Measurements from ENCODE around the gene MPPED1.

The MPPED1 gene

DNA sequence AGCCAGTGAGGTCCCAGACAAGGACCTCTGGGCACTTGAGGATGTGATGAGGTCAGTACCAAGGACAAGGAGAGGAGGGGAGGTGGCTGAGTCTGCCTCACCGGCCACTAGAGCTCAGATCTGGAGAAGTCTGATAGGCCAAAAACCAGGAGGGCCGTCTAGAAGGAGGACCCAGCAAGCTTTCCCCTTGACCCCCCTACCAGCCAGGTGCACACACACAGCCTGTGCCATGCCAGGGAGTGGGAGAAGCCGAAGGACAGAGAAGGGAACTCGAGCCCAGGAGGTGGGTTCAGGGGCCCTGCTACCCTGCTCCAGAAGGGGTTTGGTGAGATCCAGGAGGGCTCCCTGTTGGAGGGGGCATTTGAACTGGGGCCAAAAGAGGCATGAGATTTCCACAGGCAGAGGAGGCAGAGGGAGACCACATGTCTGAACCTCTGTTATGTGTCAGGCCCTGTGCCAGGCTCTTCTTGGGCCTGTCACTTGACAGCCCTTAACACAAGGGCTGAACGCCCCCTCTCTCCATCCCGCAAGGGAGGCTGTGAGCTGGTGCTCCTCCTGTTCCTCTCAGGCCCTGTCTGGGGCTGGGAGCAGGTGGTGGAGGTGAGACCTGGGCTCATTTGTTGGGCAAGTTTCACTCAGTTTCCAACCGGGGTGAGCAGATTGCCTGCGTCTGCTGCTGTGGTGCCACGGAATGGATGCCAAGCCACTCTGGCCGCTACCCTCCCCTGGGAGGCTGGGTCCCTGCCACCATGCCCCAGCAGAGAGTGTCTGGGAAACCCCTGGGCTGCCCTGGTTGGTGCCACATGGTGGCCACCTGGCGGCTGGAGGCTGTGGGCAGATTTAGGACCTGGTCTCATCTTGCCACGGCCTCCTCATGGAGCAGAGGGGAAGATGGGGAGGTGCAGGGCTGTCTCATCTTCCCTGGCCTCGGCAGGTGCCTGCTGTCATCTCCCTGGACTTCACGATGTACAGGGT is 65.2 kb downstream of the MPPED1 start:
- no peak for DNase-seq (ENCODE audit: low spot score)

DNA sequence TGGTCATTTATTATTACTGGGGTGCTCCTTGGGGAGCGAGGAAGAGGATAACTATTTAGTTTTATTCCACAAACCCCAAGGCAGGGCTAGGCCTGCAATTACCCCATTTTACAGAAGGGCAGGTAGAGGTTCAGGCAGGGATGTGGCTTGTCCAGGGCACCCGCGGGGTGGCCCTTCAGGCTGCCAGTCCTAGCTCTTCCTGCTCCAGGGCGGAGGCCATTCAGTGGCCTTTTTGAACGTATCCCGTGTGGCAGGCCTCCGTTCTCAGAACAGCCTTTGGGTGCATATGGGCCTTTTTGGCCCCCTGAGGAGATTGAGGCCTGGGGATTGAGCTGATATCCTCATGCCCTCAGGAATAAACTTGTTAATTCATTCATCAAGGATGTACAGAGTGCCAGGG is 66.2 kb downstream of the MPPED1 start:
- DNase-seq (ENCODE audit: low spot score) = no peak

DNA sequence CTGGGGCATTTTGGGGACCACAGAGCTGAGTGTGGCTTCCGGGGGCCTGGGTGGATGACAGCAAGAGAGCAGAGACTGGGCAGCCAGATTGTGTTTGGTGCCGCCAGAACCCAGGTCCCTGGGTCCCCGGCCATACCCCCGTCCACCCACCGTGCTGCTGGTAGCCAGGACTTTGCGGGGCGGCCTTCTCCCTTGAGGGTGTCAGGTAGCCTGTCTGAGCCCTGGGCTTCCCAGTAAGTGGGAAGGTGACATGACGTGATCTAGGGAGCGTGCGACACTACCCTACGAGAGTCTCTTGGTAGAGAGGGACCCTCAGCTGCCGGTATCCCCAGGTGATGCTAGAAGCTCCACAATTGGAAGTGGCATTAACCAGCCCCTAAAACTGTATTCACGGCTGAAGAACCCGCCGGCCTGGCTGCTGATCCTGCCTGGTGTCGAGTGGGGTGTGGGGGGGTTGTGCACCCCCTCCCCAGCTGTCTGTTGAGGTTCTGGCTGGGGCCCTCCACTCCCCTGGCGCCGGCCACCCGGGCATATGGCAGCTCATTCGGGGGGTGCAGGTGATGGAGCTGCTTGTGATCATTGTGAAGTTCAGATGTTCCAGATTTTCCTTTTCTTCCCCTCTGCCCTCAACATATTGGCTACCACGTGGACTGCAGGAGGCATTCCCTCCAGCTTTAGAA is 66.9 kb downstream of the MPPED1 start:
- no peak for DNase-seq (ENCODE audit: low spot score)

DNA sequence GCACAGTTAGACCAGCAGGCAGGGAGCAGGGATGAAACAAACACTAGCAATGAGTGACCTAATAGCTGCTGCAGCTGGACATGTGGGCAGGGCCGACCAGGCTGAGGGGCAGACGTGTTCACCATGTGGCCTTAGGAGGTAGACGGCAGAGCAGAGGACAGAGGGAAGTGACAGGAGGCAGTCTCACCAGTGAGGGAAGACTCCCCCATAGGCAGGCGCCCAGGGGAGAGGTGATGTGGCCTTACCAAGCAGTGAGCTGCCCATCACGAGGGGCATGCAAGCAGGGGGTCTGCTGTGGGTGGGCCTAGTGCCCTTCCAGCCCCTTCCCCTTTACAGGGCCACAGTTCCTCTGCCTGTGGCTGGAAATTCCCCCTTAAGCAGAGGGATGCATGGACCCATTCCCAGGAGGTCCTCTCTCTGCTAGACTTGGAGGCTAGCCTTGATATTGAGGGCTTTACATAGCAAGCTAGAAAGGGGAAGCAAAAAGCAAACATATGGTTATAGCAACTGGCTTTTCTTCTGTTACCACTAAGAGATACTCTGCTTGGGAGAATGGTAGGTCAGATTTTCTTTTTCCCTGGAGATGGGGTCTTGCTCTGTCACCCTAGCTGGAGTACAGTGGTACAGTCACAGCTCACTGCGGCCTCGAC is 67.6 kb downstream of the MPPED1 start:
- no peak for DNase-seq (ENCODE audit: low spot score)

DNA sequence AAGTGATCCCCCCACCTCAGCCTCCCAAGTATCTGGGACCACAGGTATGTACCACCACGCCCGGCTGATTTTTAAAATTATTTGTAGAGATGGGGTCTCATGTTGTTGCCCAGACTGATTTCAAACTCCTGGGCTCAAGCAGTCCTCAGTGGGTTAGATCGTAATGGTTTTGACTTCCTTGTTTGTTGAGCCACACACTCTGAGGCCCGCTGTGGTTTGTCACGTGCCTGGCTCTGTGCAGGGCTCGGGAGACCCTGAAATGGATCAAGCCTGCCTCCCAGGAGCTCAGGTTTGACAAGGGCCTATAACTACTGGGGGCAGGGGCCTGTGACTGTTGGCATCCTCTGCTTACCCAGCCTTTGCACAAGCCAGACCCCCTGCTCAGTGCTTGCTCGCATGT is 68.1 kb downstream of the MPPED1 start:
- DNase-seq (ENCODE audit: low spot score) = no peak

DNA sequence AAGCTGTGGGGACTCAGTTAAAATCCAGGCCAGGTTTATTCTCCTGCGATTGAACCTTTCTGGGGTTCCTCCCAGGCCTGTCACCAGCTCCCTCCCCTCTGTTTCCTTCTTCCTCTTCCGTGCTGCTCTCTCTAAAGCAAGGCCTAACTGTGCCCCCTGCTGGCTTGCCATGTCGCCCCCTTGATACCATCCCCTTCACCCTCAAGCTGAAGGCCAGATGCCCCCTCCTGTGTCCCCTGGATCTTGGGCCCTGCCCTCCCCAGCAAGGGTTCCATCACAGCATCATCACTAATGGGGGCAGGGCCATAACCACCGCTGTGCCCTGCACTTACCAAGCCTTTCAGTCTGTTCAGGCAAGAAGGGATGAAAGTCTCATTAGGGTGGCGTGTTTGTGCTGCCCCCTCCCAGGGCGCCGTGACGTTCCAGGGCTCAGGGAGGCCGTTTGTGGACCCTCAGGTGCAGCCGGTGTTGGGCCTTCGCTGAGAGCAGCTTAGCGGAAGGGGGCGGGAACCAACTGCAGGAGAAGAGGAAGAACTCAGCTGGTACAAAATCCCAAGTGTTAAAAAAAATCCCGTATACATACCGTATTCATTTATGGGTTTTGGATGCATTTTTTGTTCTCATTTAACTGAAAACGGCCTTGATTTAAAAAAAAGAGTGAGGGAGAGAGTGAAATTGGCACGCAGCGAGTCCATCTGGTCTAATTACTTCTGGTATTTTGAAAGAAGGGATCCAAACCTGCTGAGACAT is 69.9 kb downstream of the MPPED1 start:
- no peak for DNase-seq (ENCODE audit: low spot score)

DNA sequence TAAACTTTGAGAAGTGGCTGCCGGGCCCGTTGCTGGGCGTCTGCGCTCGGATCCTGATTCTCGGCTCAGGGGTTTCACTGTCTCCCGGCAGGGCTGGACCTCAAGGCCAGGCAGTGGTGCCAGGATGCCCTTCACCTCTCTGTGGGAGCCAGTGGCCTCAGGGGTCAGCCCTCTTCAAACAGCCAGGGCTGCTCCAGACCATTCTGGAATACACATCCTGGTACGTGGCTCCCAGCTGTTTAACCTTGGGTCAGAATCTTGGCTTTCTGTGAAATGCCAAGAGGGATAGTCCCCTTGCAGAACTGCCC is 70.5 kb downstream of the MPPED1 start:
- DNase-seq (ENCODE audit: low spot score) = no peak

DNA sequence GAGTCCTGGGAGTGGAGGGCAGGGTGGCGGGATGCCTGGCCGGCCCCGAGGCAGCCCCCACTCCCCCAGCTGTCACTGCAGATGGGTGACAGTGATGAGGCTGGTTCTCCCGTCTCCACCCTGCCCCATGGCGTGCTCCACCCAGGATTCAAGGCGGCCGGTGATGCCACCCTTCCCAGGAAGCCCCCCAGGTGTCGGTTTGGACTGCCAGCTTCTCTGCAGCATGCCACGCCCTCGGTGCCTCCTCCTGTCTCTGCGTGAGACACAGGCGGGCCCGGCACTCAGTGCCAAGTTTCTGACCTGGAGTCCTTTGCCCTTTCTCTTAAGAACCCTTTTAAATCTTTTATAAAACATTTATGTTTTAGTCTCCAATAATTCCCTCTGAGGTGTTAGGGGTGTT is 71.5 kb downstream of the MPPED1 start:
- DNase-seq (ENCODE audit: low spot score) = no peak

DNA sequence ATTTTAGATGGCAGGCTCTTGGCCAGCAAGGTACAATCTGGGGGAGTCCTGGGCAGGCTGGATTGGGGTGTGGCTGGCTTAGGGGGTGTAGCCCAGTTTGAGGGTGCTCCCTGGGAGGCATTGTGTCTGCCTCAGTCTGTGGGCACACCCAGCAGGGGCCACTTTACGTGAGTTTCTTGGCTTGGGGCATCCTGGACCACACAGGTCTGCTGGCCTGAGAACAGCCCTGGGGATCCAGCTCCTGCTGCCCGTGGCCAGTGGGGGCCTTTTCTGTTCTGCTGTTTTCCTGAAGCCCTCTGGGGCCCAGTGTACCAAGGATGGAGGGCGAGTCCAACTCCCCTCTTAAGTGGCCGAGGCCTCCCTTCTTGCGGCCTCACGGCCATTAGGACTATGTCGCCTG is 71.9 kb downstream of the MPPED1 start:
- DNase-seq (ENCODE audit: low spot score) = no peak

DNA sequence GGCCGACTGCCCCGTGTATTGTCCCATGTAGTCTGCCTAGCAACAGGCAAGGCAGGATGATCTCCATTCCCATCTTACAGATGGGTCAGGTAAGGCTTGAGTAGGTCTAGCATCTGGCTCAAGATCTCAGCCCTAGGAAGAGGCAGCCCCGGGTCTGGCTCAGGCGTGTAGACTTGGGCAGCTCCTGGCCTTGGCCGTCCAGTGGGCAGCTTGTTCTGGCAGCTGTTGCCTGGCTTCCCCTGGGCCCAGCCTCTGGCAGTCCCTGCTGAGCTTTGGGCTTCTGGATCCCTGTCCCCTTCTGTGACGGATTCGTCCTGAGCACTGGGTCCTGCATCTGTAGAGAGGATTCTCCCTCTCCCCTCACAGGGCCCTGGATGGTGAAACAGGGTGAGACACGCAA is 72.4 kb downstream of the MPPED1 start:
- DNase-seq (ENCODE audit: low spot score) = no peak

DNA sequence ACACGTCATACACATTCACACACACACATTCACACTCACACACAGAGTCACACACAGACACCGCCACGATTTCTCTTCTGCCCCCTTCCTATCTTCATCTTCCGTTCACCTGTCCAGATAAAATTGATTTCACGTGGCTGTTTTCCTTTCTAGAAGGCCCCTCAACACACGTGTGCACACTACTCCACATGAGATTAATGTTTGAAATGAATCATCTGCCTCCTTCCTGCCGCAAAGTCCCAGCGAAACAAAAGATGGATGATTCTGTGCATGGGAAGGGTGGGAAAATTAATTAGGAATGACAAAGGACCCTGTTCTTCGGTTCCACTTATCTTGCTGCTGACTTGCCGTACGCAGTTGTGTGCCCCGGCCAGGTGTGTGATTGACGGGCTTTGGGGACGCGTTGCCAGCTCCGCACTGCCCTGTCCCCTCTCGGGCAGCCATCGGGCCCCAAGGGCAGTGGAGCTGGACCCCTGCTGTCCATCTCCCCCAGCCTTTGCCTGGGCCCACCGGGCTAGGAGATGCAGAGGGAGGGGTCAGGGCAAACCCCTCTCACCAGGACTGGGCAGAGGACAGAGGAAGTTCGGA is 73.8 kb downstream of the MPPED1 start:
- no peak for DNase-seq (ENCODE audit: low spot score)

DNA sequence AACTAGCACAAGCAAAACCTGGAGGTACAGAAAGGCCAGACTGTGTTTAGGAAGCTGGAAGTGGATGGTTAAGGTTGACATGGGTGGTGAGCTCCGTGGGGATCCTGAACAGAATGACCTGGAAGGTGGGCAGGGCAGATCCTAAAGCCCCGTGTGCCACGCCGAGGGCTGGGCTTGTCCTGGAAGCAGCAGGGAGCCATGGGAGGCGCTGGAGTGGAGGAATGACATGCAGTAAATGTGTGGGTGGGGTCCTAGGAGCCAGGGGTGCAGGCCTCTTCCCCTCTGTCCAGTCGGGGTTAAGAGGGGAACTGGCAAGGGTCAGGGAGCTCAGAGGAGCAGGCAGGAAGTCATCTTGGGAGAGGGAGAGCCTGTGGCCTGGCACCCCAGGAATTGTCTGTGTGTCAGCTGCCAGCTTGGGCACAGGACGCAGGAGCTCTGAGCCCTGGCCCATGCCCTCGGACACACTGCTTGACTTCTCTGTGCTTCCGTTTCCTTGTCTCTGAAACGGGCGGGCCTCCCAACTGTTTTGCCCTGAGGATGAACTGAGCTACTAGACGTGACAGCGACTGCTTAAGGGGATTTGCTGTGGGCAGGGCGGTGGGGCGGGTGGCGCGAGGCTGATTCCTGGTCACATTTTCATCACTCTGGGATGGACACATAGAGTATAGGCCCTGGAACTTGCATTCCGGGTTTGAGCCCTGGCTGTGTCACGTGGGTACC is 75.7 kb downstream of the MPPED1 start:
- no peak for DNase-seq (ENCODE audit: low spot score)

DNA sequence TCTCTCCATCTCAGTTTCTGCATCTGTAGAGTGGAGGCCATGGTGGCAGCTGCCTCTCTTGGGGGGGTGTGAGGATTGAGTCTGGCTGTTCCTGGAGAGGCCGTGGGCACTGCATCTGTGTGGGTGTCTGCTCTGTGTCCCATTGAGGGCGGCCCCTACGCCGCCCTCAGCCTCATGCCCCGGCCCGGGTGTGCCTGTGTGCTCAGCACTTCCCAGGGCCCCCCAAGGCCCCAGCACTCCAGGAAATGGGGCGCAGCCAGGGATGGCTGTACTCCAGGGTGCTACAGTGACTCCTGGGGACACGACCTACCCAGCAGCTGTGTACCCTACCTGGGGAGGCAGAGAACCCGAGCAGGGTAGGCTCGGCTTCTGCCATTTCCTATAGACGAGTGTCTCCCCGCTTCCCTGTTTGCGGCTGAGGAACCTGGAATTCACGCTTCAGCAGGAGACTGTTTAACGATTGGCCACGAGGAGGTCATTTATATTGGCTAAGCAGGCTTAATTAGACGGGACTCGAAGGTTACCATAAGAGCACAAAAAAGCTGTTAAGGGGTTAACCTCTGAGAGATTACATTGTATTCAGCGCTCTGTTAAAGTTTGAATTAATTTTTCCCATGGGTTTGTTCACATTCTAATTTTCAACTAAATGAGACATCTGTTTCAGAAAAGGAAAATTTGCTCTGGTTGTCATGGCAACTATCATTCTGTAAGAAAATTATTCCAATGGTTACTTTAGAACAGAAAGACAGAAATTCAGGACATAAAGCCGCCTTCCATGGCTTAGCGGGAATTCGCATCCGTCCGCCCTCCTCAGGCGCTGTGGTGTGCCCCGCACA is 76.4 kb downstream of the MPPED1 start:
- DNase-seq (ENCODE audit: low spot score) = no peak

DNA sequence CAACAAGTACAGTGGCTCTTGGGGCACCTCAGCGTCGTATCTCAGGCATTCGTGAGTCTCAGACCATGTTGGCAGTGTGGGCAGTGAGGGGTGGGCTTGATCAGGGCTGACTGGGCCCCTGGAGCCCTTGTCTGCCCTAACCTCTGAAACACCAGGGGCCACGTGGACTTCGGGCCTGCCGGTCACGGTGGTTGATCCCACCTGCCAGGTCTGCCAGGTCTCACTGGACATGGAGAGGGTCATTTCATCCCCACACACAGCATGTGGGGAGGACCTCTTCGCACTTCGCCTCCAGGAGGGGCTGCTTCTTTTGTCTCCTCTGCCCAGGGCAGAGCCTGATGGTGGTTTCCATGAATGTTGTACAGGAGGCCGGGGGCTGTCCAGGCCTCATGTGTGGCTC is 77.1 kb downstream of the MPPED1 start:
- DNase-seq (ENCODE audit: low spot score) = no peak

DNA sequence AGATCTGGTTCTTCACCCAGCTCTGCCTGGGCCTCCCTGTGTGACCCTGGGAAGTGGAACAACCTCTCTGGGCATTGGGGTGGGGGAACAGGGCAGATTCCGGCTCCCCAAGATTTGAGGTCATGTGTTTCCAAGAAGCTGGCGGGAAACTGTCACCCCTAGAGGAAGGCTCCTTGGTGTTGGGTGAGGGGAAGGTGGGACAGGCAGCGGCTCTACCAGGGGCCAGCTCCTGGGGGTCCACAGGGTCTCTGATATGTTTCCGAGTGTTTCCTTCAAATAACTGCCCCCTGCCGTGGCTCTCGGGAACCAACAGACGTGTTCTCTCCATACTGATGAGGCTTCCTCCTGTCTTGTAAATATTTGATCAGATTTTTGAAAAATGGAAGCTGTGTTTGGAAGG is 78.5 kb downstream of the MPPED1 start:
- no peak for DNase-seq (ENCODE audit: low spot score)

DNA sequence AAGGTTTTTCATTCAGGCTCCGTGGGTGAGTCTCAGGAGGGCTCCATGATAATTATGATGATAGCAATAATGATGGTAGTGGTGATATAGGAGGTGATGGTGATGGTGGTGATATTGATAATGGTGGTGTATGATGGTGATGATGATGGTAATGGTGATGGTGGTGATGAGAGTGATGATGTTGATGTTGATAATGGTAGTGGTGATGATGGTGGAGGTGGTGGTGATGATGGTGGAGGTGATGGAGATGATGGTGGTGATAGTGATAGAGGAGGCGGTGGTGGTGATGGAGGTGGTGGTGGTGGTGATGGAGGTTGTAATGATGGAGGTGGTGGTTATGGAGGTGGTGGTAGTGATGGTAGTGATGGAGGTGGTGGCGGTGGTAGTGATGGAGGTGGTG is 79.4 kb downstream of the MPPED1 start:
- DNase-seq (ENCODE audit: low spot score) = no peak

DNA sequence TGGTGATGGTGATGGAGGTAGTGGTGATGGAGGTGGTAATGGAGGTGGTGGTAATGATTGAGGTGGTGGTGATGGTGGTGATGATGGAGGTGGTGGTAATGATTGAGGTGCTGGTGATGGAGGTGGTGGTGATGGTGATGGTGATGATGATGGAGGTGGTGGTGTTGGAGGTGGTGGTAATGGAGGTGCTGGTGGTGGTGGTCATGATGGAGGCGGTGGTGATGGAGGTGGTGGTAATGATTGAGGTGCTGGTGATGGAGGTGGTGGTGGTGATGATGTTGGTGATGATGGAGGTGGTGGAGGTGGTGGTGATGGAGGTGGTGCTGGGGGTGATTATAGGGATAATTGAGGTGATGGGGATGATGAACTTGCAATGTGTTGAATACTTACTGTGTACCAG is 79.9 kb downstream of the MPPED1 start:
- no peak for DNase-seq (ENCODE audit: low spot score)

DNA sequence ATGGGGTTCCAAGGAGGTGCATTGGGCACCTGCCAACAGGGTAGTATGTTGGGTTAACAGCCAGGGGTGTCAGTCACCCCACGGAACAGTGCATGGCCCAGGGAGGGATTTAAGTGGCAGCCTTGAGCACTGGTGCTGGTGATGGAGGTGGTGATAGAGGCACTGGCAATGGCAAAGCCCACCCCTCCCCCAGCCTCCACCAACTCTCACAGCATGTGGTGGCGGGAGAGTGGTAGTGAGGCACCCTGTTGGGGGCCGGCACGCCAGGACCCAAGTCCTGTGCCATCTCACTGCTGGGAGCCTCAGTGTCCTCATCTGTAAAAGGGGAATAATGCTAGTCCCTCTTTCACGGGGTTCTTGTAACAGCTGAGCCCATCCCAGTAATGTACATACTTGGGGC is 81.5 kb downstream of the MPPED1 start:
- no peak for DNase-seq (ENCODE audit: low spot score)

DNA sequence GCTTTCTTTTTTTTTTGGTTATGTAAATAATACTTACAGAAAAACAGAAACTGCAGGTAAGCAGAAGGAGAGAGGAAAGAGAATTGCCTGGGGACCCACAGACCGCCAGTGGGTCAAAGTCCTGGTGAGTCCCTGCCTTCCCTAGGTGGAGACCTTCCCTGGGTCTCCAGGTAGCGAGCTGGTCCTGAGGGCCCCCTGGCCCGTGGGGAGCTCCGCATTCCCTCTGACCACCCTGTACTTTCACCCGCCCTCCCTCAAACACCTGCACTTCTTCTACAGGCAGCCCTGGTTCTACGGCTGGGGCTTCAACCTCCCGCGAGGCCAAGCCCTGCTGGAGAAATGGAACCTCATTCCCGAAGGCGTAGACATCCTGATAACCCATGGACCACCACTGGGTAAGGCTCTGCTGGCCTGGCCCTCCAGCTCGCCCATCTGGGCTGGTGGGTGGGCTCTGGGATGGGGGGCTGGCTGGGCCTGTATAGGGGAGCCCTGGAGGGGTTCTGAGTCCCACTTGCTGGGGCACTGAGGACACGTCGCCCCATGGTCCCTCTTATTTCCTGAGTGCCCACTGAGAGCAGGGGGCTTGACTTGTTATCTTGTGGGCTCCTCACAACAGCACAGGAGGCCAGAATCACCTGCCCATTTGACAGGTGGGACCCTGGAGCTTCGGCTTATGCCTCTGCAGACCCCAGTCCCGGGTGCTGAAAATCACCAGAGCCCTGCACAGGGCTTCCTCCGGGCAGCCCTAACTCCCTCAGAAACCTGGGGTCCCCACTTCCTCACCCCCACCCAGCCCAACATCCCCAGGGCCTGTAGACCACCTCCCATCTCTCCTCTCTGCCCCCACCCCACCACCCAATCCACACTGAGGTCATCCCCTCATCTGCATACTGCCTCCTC is 86.4 kb downstream of the MPPED1 start:
- DNase-seq (ENCODE audit: low spot score) = no peak
